K562 (cell line): ENCODE data around the gene SLC28A1. TPM values are rescaled to one million over a fixed set of nuclear protein-coding genes. Genes with fewer than 3 reads are reported as not detected.

ENCODE experiments used
- ATAC-seq: fragments of 200-7000 bp; cut with Tn5 transposase; 3 replicates; pipeline ENCODE4 v1.9.1; 2020; ENCODE audit warnings: moderate library complexity
- BruUV-seq: library from RNA; stranded (reverse); fragments of 400-500 nt; replicated peaks from 2 replicates; lab custom pipeline; 2021; lab: Mats Ljungman, UMichigan
- CTCF ChIA-PET: fragments of 300-600 bp; formaldehyde crosslinking; extraction: SDS; loops from one replicate; lab custom pipeline; 2021; ENCODE audit warnings: low intra/inter-chr PET ratio; lab: Yijun Ruan, JAX
- POLR2A ChIA-PET: fragments of 300-600, 350-650 bp; sonication (Branson Sonifier 250); formaldehyde crosslinking; extraction: SDS; loops from one replicate; lab custom pipeline; 2021; ENCODE audit warnings: antibody characterized with exemption, inconsistent platforms; lab: Yijun Ruan, JAX
- DNase-seq, 4 experiments: peaks; one replicate each; pipeline versions ENCODE4 v3.0.0 to v3.0.0-alpha.2; 2011 to 2018; ENCODE audit warnings: low spot score in 3 of 4, mixed read lengths in 3 of 4; ENCODE audit errors: extremely low read depth in 1 of 4
- FAIRE-seq: peaks from 2 replicates; lab custom pipeline; 2011; peaks lifted over from hg19 to GRCh38; lab: Jason Lieb, UNC
- H2AFZ ChIP-seq: 2 replicates; pipeline ENCODE4 v1.6.0; 2011; ENCODE audit warnings: low read depth, low read length, control low read depth, inconsistent platforms
- H3K27ac ChIP-seq: fragments of 200-600 bp; 3 replicates; pipeline ENCODE4 v1.8.0; 2011; ENCODE audit warnings: low read depth, mild to moderate bottlenecking, control low read depth, inconsistent platforms, low read length, moderate library complexity, mixed read lengths; ENCODE audit errors: extremely low read depth
- H3K27me3 ChIP-seq, 2 experiments: fragments of 300-600 bp in 1 of 2; 2 replicates in 1 of 2; 3 replicates in 1 of 2; pipeline versions ENCODE4 v1.6.0 to v1.8.0; 2011; ENCODE audit warnings: inconsistent platforms in 2 of 2, low read length in 2 of 2, mild to moderate bottlenecking in 1 of 2, mixed read lengths in 1 of 2, moderate library complexity in 1 of 2; ENCODE audit not compliant: control insufficient read depth in 2 of 2, insufficient read depth in 2 of 2
- H3K36me3 ChIP-seq: fragments of 300-600 bp; 3 replicates; pipeline ENCODE4 v1.8.0; 2011; ENCODE audit warnings: mild to moderate bottlenecking, low read length, inconsistent platforms; ENCODE audit not compliant: control insufficient read depth, insufficient read depth
- H3K4me1 ChIP-seq, 2 experiments: fragments of 200-600 bp in 1 of 2; replicated peaks in 1 of 2; 2 replicates in 1 of 2; 3 replicates in 1 of 2; pipeline versions ENCODE4 v1.5.1 to v1.8.0; 2011; ENCODE audit warnings: inconsistent platforms in 2 of 2, low read length in 2 of 2, mild to moderate bottlenecking in 1 of 2, mixed read lengths in 1 of 2, moderate library complexity in 1 of 2; ENCODE audit not compliant: control insufficient read depth in 2 of 2, insufficient read depth in 2 of 2
- H3K4me2 ChIP-seq: 2 replicates; pipeline ENCODE4 v1.6.1; 2011; ENCODE audit warnings: low read length, control low read depth, inconsistent platforms, mixed read lengths; ENCODE audit not compliant: insufficient read depth
- H3K4me3 ChIP-seq: fragments of 200-600 bp; sonication (generic), shearing (Covaris generic); 2 replicates; pipeline ENCODE4 v1.5.1; 2016; ENCODE audit warnings: control low read depth, inconsistent platforms
- H3K79me2 ChIP-seq: fragments of 200-600 bp; 3 replicates; pipeline ENCODE4 v1.8.0; 2011; ENCODE audit warnings: low read length, inconsistent platforms; ENCODE audit not compliant: control insufficient read depth, insufficient read depth
- H3K9ac ChIP-seq, 2 experiments: 2 replicates each; pipeline versions ENCODE4 v1.6.0 to v1.6.1; 2011; ENCODE audit warnings: low read depth in 2 of 2, low read length in 2 of 2, control low read depth in 1 of 2, inconsistent platforms in 1 of 2, mild to moderate bottlenecking in 1 of 2, mixed read lengths in 1 of 2; ENCODE audit not compliant: insufficient read depth in 1 of 2
- H3K9me1 ChIP-seq: one replicate; pipeline ENCODE4 v1.6.0; 2011; ENCODE audit warnings: inconsistent platforms, mild to moderate bottlenecking, low read length, moderate library complexity; ENCODE audit not compliant: control insufficient read depth, insufficient read depth
- H3K9me3 ChIP-seq: replicated peaks from 2 replicates; pipeline ENCODE4 v1.5.1; 2011; ENCODE audit warnings: low read depth, low read length, inconsistent platforms; ENCODE audit not compliant: control insufficient read depth, insufficient read depth
- H4K20me1 ChIP-seq: replicated peaks from 2 replicates; pipeline ENCODE4 v1.6.1; 2011; ENCODE audit warnings: low read length, inconsistent platforms, mixed read lengths; ENCODE audit not compliant: control insufficient read depth, insufficient read depth
- HNRNPL ChIP-seq: fragments of 200-400 bp; formaldehyde crosslinking; IDR thresholded peaks from 2 replicates; pipeline ENCODE4 v1.6.1; 2017; ENCODE audit warnings: low read depth, mild to moderate bottlenecking, low read length
- SRSF1 ChIP-seq: fragments of 200-400 bp; formaldehyde crosslinking; IDR thresholded peaks from 2 replicates; pipeline ENCODE4 v1.6.1; 2017; ENCODE audit warnings: mild to moderate bottlenecking, low read depth, low read length, moderate library complexity
- ZC3H8 ChIP-seq: fragments of 450-650 bp; IDR thresholded peaks from 2 replicates; pipeline ENCODE4 v1.6.1; 2017
- ZNF561 ChIP-seq: fragments of 450-650 bp; formaldehyde crosslinking; conservative IDR thresholded peaks from 2 replicates; pipeline ENCODE4 v1.4.0; 2020; ENCODE audit warnings: mild to moderate bottlenecking, moderate library complexity
- ZNF695 ChIP-seq: fragments of 450-650 bp; formaldehyde crosslinking; IDR thresholded peaks from 2 replicates; pipeline ENCODE4 v1.4.0; 2020; ENCODE audit warnings: mild to moderate bottlenecking, moderate library complexity
- WGBS: fragments of 100-300 bp; shearing (Covaris generic); methylation state at CpG from one replicate; pipeline ENCODE4 v1.1.6; 2016; ENCODE audit warnings: low coverage, mixed read lengths; ENCODE audit not compliant: insufficient coverage; ENCODE audit errors: missing lambda C conversion rate; 5-methylcytosine and 5-hydroxymethylcytosine counted together
- in situ Hi-C: fragments of 300-500 bp; cut with MboI; formaldehyde crosslinking; loops from 4 replicates; pipeline ENCODE4 v1.15.0; 2018; ENCODE audit warnings: inconsistent platforms, mixed read lengths
- intact Hi-C: fragments of 100-400 bp; cut with micrococcal nuclease; formaldehyde crosslinking; loops from 2 replicates; pipeline ENCODE4 v1.14.2; 2022
- polyA plus RNA-seq, 8 experiments: library from polyadenylated mRNA; depleted of rRNA in 4 of 8; stranded (reverse) in 5 of 8; unstranded in 3 of 8; fragments of >200 nt; fragmentation: Nextera tagmentation in 2 of 8; fragmentation: Illumina TruSeq in 1 of 8; extraction: Ambion mirVana in 2 of 8; extraction: Trizol in 1 of 8; gene quantifications; 2 replicates each; pipeline versions ENCODE4 v1.2.1 to v1.2.3, GENCODE V29; 2011 to 2014; ENCODE audit warnings: inconsistent platforms in 1 of 8, missing spikeins in 1 of 8
- total RNA-seq, 7 experiments: library from RNA; depleted of rRNA in 6 of 7; stranded (reverse); fragments of >200 nt in 6 of 7; fragmentation: Illumina TruSeq in 2 of 7; extraction: Trizol in 2 of 7; gene quantifications; 2 replicates each; pipeline versions ENCODE4 v1.2.1 to v1.2.3, GENCODE V29; 2011 to 2021; ENCODE audit warnings: low replicate concordance in 1 of 7
- TF ChIP-seq, protein P1 (sequence below): fragments of 250-450 bp; sonication (Bioruptor Pico); IDR thresholded peaks from 2 replicates; pipeline ENCODE4 v1.8.0; 2021; ENCODE audit warnings: moderate library complexity, mild to moderate bottlenecking, inconsistent platforms
- TF ChIP-seq, protein P2 (sequence below), 2 experiments: IDR thresholded peaks in 1 of 2; conservative IDR thresholded peaks in 1 of 2; 2 replicates each; pipeline ENCODE4 v1.6.1; 2016; ENCODE audit warnings: low read depth in 2 of 2, mild to moderate bottlenecking in 1 of 2, missing compliant biosample characterization in 1 of 2, missing genetic modification characterization in 1 of 2, moderate library complexity in 1 of 2
- TF ChIP-seq, protein P3 (sequence below): fragments of 450-650 bp; formaldehyde crosslinking; IDR thresholded peaks from 2 replicates; pipeline ENCODE4 v1.4.0; 2020; ENCODE audit warnings: mild to moderate bottlenecking, moderate library complexity
- TF ChIP-seq, protein P4 (sequence below): fragments of 200-800 bp; sonication (Bioruptor generic); IDR thresholded peaks from 2 replicates; pipeline ENCODE4 v1.6.1; 2016; ENCODE audit warnings: missing genetic modification characterization, missing compliant biosample characterization

SLC28A1 gene
- total and polyA plus RNA-seq, 9 of the 15 experiments (the other 6 are each of a cell fraction or from before 2014, with no cell fraction given): 0.04 TPM; not detected in 8

DNA sequence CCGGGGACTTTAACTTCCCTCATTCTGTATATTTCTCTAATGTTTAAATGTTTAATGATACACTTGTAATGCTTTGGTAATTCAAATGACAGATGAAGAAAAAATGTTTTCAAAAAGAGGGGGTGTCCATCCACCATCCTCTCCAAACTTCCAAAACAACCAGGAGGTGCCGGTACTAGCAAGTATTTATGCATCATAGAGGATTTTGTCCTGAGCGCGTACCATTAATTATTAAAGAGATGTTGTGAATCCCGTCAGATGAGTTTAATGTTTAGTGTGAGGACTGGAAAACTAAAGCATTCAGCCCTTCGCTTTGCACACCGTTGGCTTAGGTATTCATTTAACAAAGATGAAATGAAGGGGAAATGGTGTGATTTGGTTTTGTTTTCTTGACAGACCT is 1.3 kb downstream of the SLC28A1 start:
- TF ChIP-seq, protein P1, sequence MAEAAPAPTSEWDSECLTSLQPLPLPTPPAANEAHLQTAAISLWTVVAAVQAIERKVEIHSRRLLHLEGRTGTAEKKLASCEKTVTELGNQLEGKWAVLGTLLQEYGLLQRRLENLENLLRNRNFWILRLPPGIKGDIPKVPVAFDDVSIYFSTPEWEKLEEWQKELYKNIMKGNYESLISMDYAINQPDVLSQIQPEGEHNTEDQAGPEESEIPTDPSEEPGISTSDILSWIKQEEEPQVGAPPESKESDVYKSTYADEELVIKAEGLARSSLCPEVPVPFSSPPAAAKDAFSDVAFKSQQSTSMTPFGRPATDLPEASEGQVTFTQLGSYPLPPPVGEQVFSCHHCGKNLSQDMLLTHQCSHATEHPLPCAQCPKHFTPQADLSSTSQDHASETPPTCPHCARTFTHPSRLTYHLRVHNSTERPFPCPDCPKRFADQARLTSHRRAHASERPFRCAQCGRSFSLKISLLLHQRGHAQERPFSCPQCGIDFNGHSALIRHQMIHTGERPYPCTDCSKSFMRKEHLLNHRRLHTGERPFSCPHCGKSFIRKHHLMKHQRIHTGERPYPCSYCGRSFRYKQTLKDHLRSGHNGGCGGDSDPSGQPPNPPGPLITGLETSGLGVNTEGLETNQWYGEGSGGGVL (CRISPR knock-in tag): no peak
- TF ChIP-seq, protein P2, sequence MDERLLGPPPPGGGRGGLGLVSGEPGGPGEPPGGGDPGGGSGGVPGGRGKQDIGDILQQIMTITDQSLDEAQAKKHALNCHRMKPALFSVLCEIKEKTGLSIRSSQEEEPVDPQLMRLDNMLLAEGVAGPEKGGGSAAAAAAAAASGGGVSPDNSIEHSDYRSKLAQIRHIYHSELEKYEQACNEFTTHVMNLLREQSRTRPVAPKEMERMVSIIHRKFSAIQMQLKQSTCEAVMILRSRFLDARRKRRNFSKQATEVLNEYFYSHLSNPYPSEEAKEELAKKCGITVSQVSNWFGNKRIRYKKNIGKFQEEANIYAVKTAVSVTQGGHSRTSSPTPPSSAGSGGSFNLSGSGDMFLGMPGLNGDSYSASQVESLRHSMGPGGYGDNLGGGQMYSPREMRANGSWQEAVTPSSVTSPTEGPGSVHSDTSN (CRISPR knock-in tag; IDR thresholded peaks at IDR 0.05; ENCODE audit: low read depth): no peak
- TF ChIP-seq, protein P2 (tag; conservative IDR thresholded peaks at IDR 0.05; ENCODE audit: low read depth): no peak
- TF ChIP-seq SRSF1 (no peak), ZC3H8 (no peak), ZNF561 (CRISPR knock-in tag) (no peak), ZNF695 (CRISPR knock-in tag) (no peak), HNRNPL (no peak)
- TF ChIP-seq, protein P3, sequence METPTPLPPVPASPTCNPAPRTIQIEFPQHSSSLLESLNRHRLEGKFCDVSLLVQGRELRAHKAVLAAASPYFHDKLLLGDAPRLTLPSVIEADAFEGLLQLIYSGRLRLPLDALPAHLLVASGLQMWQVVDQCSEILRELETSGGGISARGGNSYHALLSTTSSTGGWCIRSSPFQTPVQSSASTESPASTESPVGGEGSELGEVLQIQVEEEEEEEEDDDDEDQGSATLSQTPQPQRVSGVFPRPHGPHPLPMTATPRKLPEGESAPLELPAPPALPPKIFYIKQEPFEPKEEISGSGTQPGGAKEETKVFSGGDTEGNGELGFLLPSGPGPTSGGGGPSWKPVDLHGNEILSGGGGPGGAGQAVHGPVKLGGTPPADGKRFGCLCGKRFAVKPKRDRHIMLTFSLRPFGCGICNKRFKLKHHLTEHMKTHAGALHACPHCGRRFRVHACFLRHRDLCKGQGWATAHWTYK: no peak
- TF ChIP-seq, protein P4, sequence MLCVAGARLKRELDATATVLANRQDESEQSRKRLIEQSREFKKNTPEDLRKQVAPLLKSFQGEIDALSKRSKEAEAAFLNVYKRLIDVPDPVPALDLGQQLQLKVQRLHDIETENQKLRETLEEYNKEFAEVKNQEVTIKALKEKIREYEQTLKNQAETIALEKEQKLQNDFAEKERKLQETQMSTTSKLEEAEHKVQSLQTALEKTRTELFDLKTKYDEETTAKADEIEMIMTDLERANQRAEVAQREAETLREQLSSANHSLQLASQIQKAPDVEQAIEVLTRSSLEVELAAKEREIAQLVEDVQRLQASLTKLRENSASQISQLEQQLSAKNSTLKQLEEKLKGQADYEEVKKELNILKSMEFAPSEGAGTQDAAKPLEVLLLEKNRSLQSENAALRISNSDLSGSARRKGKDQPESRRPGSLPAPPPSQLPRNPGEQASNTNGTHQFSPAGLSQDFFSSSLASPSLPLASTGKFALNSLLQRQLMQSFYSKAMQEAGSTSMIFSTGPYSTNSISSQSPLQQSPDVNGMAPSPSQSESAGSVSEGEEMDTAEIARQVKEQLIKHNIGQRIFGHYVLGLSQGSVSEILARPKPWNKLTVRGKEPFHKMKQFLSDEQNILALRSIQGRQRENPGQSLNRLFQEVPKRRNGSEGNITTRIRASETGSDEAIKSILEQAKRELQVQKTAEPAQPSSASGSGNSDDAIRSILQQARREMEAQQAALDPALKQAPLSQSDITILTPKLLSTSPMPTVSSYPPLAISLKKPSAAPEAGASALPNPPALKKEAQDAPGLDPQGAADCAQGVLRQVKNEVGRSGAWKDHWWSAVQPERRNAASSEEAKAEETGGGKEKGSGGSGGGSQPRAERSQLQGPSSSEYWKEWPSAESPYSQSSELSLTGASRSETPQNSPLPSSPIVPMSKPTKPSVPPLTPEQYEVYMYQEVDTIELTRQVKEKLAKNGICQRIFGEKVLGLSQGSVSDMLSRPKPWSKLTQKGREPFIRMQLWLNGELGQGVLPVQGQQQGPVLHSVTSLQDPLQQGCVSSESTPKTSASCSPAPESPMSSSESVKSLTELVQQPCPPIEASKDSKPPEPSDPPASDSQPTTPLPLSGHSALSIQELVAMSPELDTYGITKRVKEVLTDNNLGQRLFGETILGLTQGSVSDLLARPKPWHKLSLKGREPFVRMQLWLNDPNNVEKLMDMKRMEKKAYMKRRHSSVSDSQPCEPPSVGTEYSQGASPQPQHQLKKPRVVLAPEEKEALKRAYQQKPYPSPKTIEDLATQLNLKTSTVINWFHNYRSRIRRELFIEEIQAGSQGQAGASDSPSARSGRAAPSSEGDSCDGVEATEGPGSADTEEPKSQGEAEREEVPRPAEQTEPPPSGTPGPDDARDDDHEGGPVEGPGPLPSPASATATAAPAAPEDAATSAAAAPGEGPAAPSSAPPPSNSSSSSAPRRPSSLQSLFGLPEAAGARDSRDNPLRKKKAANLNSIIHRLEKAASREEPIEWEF (CRISPR knock-in tag): no peak
- no peaks in the 10 kb centered on the region for H3K9me3 ChIP-seq
- peaks cover under 1 to 13% of the 10 kb centered on the region in 2 experiments; a peak in 3 of 5 replicates for H3K27me3 ChIP-seq
- intact Hi-C loops (loop anchor here (10.0 kb wide), 1 partner anchor 159 kb away; no protein-coding TSS in a partner anchor), in situ Hi-C loops (loop anchor here (25.0 kb wide), 1 partner anchor 298 kb away; no protein-coding TSS in a partner anchor)
- H3K79me2 ChIP-seq: no peaks in the 10 kb centered on the region
- H3K27ac ChIP-seq: no peak overlapping the region
- no peaks in the 10 kb centered on the region for H3K9me1 ChIP-seq
- no peaks in the 10 kb centered on the region for H4K20me1 ChIP-seq
- no peak overlapping the region for H3K9ac ChIP-seq
- ATAC-seq: no peak
- FAIRE-seq: no peak
- CTCF ChIA-PET: no interaction called here
- H3K36me3 ChIP-seq: no peaks in the 10 kb centered on the region
- no peak for DNase-seq
- no TSS peak for BruUV-seq
- POLR2A ChIA-PET: interaction anchor here (2.0 kb wide), 1 partner anchor 14 kb away, joined by 6 read pairs; no protein-coding TSS in a partner anchor
- peaks cover 3 to 10% of the 10 kb centered on the region in 2 experiments; a peak in 3 of 5 replicates for H3K4me1 ChIP-seq
- no peak overlapping the region for H3K4me3 ChIP-seq
- H3K4me2 ChIP-seq: no peak overlapping the region
- 30% methylated on average over 7 of the region's 7 CpGs for WGBS
- H2AFZ ChIP-seq: no peak overlapping the region
